Mucosa of gallbladder (tissue), 1 donor: ENCODE data around the gene GCHFR. TPM values are rescaled to one million over a fixed set of nuclear protein-coding genes. Genes with fewer than 3 reads are reported as not detected.

Experiments
- DNase-seq: peaks from one replicate; pipeline ENCODE4 v3.0.0-alpha.2; 2020; ENCODE audit warnings: low spot score
- total RNA-seq: library from RNA; stranded (reverse); gene quantifications from one replicate; pipeline ENCODE4 v1.2.1, GENCODE V29; 2021
- donor health status: DM: no; HTN: no; CAD: no.

The GCHFR gene
- total RNA-seq, 1 donor from 2014 or later, result 33.1 TPM

GRCh38 chr15:40754883-40755811 lies 8.7 kb upstream of the GCHFR start, which contains the start of gene RMDN3:
Gene RMDN3, minus strand, starts transcription at chr15:40755254. Its CDS starts 471 bp downstream, at chr15:40754783.
- peak; percentile 93 for DNase-seq

GRCh38 chr15:40755812-40756208 lies 8.1 kb upstream of the GCHFR start:
- no peak for DNase-seq

GRCh38 chr15:40756938-40757337 lies 6.9 kb upstream of the GCHFR start:
- no peak for DNase-seq

GRCh38 chr15:40759961-40760360 lies 3.9 kb upstream of the GCHFR start:
- DNase-seq, result no peak

- peak; percentile 73 for DNase-seq
These were observed 708 bp upstream of the GCHFR start for GRCh38 chr15:40762919-40763800.

DNA sequence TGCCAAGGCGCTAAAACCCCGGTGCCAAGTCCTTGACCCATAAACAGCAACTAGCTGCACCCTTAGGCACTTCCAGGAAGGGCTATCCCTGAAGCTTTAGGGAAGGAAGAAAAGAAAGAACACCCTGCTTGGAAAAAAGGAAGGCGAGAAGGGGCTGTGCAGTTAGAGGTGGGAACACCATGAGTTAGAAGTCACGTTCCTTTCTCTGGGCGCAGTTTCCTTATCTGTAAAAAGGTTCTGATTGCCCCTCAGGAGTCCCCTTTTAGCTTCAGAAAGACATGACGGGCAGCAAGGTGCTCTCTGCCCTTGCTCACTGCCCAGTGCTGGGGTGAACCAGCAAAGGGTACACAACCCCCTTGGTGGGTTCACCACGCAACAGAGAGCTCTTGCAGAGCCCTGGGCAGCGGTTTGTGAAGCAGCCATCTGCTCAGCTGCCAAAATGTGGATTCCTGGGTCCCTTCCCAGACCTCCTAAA lies 798 bp downstream of the GCHFR start:
- no peak for DNase-seq

DNA sequence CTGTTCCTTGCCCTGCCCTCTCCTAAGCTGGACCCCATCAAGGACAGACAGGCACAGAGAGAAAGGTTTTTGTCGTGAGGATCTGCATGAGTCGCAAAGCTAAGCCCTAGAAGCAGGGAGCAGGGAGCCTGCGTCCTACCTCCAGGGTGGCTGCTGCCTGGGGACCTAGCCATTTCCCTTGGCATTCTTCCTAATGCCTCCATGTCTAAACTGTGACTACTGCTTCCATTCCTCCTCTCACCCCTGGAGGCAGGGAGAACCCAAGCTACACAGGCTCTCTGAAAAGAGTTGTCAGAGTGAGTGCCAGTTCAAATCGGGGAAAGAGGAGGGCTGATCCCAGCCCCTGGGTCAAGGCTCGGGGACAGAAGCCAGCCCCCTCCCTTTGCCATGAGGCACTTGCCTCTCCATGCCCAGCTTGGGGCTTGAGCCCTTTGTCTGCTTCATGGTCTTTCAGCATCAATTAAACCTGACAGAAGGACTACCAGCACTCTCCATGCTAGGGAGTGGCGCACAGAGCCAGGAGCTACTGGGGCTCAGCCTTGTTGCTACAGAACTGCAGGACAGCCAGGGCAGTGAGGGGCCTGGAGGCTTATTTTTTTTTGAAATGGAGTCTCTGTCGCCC lies 2.4 kb downstream of the GCHFR start:
- no peak for DNase-seq

DNA sequence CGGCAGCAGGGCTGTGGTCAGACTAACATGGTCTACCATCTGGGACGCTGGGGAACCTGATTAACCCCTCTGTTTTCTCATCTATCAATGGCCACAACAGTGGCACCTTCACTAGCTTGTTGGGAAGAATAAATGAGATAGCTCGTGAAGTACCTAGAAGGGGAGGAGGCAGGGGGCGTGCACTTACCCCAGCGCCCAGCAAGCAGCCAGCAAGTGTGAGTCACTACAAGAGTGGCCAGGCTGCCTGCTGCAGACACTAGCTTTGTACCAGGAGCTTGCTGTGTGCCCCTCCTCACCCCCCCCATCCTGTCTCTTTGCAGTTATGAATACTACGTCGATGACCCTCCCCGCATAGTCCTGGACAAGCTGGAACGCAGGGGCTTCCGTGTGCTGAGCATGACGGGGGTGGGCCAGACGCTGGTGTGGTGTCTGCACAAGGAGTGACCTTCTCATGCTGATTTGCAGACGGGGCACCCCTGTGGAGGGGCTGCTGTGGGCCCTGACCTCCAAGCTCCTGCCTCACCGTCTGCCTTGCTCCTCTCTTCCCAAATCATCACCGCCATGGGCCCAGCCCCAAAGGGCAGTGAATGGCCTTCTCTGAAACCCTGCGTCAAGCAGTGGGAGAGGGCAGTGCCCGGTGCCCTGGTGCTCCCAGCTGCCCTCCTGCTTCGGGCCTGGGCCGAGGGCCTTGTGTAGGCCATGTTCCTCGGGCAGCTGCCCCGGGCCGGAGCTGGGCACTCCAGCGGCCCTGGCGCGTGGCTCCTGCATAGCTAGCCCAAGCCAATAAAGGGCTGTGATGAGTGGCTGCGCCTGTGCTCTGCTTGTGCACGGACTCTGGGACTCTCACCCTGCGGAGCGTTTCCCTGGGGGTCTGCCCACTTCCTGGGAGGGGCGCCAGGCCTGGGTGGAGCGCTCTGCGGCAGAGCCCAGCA lies 3.3 kb downstream of the GCHFR start:
- DNase-seq, result no peak

GRCh38 chr15:40767838-40768500 lies 4.1 kb downstream of the GCHFR start:
- DNase-seq, result no peak

DNA sequence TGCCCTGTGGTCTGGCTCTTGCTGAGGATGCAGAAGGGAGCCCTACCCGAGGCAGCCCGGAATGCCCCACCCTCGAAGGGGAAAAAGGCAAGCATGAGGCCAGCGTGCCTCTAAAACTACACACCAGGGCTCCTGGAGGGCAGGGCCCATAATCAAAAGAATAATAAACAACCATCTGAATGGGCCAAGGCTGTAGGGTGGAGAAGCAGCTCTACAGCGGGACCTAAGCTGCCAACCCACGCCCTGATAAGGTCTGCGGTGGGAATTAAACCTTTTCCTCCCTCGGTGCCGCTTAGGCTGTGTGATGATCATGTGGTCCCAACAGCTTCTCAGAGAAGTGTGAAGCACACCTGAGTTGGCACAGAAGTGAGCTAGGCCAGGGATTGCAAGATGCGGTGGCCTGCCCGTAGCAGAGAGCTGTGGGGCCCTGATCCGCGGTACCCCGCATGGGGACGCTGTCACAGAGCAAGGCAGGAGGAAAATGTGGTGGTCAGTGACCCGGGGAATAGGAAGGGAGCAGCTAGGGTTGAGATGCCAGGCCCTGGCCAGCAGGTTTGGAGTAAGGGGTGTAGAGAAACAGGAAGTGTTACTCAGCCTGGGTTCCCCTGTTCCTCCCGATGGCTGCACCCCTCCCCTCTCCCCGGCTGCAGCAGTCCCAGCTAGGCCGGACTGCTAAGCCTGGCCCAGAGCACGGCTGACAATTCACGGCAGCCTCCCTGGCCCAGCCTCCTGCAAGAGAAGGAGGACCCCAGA lies 4.8 kb downstream of the GCHFR start:
- no peak for DNase-seq

DNA sequence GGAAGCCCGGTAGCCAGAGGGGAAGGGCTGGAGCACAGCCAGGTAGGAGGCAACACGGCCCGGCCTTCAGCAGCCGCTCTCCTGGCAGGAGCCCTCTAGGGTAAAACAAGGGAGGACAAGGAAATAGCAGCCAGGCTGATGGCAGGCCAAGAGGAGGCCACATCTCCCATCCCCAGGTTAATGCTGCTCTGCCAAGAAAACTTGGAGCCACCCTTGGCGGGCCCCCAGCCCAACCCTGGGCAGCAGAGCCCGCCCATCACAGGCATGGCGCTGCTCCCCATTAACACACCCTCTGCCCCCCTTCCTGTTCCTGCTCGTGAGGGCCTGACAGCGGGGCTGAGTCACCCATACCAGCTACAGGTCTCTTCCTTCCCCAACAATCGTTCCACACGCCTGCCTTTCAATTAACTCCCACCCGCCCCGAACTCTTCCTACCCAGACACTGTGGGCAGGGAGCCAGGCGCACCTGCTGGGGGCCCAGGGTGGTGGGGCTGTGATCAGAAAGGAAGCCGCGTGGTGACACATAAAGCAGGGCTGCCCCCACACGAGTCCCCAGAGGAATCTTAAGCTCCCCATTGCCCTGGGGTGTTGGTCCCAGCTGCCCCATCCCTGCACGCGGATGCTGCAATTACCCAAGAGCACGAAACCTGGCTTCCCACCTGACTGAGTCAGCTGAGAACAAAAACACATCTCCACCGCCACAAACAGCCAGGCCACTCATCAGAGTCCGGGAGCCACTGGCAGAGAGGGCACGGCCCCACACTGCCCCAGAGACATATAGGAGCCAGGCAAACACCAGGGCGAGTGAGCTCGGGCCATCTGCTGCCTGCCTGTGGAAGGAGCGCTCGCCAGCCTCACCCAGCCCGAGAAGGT lies 5.6 kb downstream of the GCHFR start, which contains the start of gene C15orf62:
TSS of gene C15orf62 (plus strand) at position 707 of the 873 bp plus-strand sequence. CDS start 516 bp downstream, outside the sequence.
- peak; percentile 83 for DNase-seq

- no peak for DNase-seq
These were observed 6.4 kb downstream of the GCHFR start for GRCh38 chr15:40770147-40770721.

- DNase-seq, result no peak
These were observed 7.4 kb downstream of the GCHFR start for GRCh38 chr15:40771242-40771641.

GRCh38 chr15:40772014-40772413 lies 8.1 kb downstream of the GCHFR start:
- DNase-seq, result no peak

GRCh38 chr15:40773496-40773895 lies 9.6 kb downstream of the GCHFR start:
- DNase-seq, result no peak

DNA sequence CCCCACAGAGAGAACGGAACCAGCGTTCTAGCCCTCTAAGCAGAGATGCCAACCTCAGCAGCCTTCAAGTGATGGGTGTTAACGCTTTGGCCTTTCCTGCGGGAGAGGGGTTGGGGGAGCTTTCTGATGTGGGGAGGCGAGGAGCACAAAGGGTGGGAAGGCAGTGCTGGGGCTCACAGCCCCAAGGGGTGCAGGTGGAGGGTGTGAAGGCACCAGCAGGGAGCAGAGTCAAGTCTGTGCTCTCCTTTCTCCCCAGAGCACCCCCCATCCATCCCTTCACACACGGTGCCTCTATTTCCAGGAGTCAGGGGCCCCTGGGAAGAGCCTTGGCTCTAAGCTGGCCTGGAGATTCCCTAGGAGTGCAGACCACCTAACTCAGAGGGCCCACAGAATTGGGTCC lies 10.0 kb downstream of the GCHFR start:
- DNase-seq, result no peak

DNA sequence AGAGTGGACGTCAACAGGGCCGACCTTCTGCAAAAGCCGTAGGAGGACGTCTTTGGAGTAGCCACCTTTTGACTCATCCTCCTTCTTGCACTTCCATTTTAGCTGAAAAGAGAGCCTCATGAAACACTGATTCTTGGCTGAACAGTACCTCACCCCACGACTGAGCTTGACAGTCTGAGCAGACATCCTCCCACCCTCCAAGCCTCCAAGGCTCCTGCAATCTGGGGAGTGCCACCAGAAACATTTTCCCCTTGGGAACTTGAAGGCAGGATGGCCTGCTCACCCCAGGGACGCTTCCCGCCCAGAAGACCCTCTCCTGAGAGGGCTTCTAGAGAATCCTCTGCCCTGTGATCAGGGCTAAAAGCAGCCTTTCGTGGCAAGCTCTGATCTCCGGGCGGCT lies 11.1 kb downstream of the GCHFR start:
- no peak for DNase-seq
